Neural cell (in vitro differentiated cells): ENCODE data around the gene TMEM9.

Source experiments
- EZH2 ChIP-seq: fragments of 200-600, 300-800 bp; shearing (Covaris generic), sonication (generic); IDR thresholded peaks from 2 replicates; pipeline ENCODE4 v1.6.1; 2014; ENCODE audit warnings: antibody characterized with exemption, low read length, borderline replicate concordance, mild to moderate bottlenecking; ENCODE audit not compliant: insufficient read depth, poor library complexity, severe bottlenecking
- POLR2AphosphoS5 ChIP-seq: IDR thresholded peaks from 2 replicates; pipeline ENCODE4 v1.6.1; 2012
- RAD21 ChIP-seq: fragments of 450-650 bp; conservative IDR thresholded peaks from 2 replicates; pipeline ENCODE4 v1.6.1; 2014; ENCODE audit warnings: antibody characterized with exemption, mild to moderate bottlenecking, moderate library complexity
- TF ChIP-seq, protein P1 (sequence below): fragments of 450-650 bp; IDR thresholded peaks from 2 replicates; pipeline ENCODE4 v1.5.1; 2014; ENCODE audit warnings: antibody characterized with exemption, mild to moderate bottlenecking, moderate library complexity; ENCODE audit not compliant: poor library complexity, severe bottlenecking

DNA sequence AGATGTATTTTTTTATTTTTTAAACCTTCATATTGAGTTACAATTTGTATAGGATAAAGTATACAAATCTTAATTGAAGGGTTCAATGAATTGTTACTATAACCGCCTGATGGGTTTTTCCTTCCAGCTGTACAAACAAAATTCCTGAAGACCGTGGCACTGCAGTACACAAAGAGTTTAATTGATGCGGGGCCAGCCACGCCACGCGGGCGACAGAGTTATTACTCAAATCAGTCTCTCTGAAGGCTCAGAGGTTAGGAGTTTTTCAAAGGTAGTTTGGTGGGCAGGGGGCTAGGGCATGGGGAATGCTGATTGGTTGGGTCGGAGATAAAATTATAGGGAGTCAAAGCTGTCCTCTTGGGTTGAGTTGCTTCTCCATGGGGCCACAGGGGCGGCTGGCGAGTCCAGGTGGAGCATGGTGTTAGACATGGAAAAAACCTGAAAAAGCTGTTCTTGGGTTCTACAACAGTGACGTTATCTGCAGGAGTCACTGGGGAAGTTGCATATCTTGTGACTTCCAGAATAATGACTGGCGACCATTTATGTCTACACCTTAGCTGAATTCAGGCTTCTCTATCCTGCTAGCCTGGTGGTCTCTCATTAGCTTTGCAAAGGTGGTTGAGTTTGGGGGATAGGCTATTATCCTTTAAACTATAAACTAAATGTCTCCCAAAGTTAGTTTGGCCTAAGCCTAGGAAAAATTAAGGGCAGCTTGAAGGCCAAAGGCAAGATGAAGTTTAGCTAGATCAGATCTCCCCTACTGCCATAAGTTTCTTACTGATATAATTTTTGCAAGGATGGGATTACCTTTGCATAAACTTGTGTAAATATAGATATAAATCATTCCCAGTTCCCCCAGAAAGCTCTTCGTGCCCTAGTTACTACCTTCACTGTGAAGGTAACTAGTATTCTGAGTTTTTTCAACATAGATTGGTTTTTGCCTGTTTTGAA is 13.0 kb upstream of the TMEM9 start:
- TF ChIP-seq, protein P1, sequence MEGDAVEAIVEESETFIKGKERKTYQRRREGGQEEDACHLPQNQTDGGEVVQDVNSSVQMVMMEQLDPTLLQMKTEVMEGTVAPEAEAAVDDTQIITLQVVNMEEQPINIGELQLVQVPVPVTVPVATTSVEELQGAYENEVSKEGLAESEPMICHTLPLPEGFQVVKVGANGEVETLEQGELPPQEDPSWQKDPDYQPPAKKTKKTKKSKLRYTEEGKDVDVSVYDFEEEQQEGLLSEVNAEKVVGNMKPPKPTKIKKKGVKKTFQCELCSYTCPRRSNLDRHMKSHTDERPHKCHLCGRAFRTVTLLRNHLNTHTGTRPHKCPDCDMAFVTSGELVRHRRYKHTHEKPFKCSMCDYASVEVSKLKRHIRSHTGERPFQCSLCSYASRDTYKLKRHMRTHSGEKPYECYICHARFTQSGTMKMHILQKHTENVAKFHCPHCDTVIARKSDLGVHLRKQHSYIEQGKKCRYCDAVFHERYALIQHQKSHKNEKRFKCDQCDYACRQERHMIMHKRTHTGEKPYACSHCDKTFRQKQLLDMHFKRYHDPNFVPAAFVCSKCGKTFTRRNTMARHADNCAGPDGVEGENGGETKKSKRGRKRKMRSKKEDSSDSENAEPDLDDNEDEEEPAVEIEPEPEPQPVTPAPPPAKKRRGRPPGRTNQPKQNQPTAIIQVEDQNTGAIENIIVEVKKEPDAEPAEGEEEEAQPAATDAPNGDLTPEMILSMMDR = no peak
- TF ChIP-seq EZH2 (no peak), POLR2AphosphoS5 (no peak), RAD21 (no peak)
